Mesothelial cell of epicardium (in vitro differentiated cells): ENCODE measurements around the gene HLA-DOB. TPM values are rescaled to one million over a fixed set of nuclear protein-coding genes. Genes with fewer than 3 reads are reported as not detected.

Experiments used
- DNase-seq, 2 experiments: peaks; one replicate each; pipeline ENCODE4 v3.0.0; 2021; ENCODE audit warnings: low spot score in 2 of 2; ENCODE audit not compliant: unreplicated experiment in 2 of 2
- H3K27ac Mint-ChIP-seq: 2 replicates; pipeline ENCODE4 v1.8.0; 2021; ENCODE audit warnings: mixed read lengths
- H3K27me3 Mint-ChIP-seq: 2 replicates; pipeline ENCODE4 v1.8.0; 2021; ENCODE audit warnings: low read depth, mixed read lengths
- H3K36me3 Mint-ChIP-seq: 2 replicates; pipeline ENCODE4 v1.8.0; 2021; ENCODE audit warnings: mixed read lengths
- H3K4me1 Mint-ChIP-seq: 2 replicates; pipeline ENCODE4 v1.8.0; 2021; ENCODE audit warnings: mixed read lengths
- H3K4me3 Mint-ChIP-seq: 2 replicates; pipeline ENCODE4 v1.8.0; 2021; ENCODE audit warnings: mild to moderate bottlenecking, moderate library complexity, mixed read lengths
- H3K9me3 Mint-ChIP-seq: 2 replicates; pipeline ENCODE4 v1.8.0; 2021; ENCODE audit warnings: mixed read lengths
- total RNA-seq: library from RNA; stranded (reverse); gene quantifications from 3 replicates; pipeline ENCODE4 v1.2.1, GENCODE V29; 2021
- TF ChIP-seq, protein P1 (sequence below): fragments of 200-600 bp; sonication (generic); IDR thresholded peaks from one replicate; pipeline ENCODE4 v1.5.0; 2021; ENCODE audit warnings: antibody characterized with exemption; ENCODE audit not compliant: unreplicated experiment

The HLA-DOB gene
- total RNA-seq, 1 donor from 2014 or later, result 0.45 TPM

DNA sequence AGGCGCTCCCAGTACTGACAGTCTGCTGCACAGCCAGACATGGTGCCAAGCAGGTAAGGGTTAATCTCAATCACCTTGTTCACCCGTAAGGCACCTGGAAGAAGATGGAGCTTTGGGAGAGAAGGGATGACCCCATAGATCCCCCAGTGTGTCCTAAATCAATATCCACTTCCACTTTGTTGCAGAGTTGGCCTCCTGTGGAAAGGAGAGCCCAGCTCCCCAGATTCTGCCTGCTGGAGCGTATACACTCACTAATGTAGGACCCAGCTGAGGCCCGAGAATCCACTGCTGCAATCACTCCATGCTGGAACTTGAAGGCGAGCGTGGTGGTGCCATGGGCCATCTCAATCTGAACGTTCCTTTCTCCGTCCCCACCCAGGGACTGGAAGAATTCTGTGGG, 25.9 kb upstream of the HLA-DOB start:
- peaks cover 8% of the 10 kb centered on the region for H3K36me3 Mint-ChIP-seq
- peak overlapping the region; percentile 93 for H3K4me3 Mint-ChIP-seq

DNA sequence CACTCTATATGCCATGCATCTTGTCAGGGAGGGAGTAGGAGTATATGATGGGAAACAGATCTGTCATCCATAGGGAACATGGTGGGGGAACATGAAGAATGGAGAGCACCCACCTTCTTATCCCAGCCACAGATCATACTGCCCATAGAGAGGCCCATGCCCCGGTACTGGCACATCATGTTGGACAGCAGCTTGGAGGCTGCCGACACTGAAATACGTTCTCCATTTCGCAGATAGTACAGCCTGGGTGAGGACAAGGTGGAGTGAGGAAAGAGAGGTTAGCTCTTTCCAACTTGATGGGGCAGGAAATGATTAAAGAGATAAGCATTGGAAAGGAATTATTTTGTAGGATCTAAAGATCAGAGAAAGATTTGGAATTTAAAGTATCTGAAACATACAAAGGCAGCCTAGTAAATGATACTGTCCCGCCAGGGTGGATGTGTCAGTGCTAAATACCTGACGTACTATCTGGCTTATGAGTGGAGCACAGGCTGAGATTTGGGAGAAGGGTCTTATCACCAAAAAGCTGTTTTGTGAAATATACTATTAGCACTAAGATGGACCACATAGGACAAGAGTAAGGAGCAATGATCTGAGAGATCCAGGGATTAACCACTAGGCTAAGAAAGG, 25.3 kb upstream of the HLA-DOB start:
- no peak for DNase-seq
- H3K36me3 Mint-ChIP-seq, result peaks cover 8% of the 10 kb centered on the region
- no peak overlapping the region for H3K4me3 Mint-ChIP-seq
- no peak overlapping the region for H3K27ac Mint-ChIP-seq
- H3K27me3 Mint-ChIP-seq, result peaks cover 45% of the 10 kb centered on the region
- H3K9me3 Mint-ChIP-seq, result no peaks in the 10 kb centered on the region
- TF ChIP-seq, protein P1, sequence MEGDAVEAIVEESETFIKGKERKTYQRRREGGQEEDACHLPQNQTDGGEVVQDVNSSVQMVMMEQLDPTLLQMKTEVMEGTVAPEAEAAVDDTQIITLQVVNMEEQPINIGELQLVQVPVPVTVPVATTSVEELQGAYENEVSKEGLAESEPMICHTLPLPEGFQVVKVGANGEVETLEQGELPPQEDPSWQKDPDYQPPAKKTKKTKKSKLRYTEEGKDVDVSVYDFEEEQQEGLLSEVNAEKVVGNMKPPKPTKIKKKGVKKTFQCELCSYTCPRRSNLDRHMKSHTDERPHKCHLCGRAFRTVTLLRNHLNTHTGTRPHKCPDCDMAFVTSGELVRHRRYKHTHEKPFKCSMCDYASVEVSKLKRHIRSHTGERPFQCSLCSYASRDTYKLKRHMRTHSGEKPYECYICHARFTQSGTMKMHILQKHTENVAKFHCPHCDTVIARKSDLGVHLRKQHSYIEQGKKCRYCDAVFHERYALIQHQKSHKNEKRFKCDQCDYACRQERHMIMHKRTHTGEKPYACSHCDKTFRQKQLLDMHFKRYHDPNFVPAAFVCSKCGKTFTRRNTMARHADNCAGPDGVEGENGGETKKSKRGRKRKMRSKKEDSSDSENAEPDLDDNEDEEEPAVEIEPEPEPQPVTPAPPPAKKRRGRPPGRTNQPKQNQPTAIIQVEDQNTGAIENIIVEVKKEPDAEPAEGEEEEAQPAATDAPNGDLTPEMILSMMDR, result no peak
- H3K4me1 Mint-ChIP-seq, result peaks cover 16% of the 10 kb centered on the region

More for the DNA sequence above, 25.9 kb upstream of the HLA-DOB start:
- TF ChIP-seq, protein P1, result no peak
- Mint-ChIP-seq H3K27me3 (peaks cover 51% of the 10 kb centered on the region), H3K4me1 (peaks cover 10% of the 10 kb centered on the region), H3K9me3 (no peaks in the 10 kb centered on the region), H3K27ac (no peak overlapping the region)
- DNase-seq, result no peak

DNA sequence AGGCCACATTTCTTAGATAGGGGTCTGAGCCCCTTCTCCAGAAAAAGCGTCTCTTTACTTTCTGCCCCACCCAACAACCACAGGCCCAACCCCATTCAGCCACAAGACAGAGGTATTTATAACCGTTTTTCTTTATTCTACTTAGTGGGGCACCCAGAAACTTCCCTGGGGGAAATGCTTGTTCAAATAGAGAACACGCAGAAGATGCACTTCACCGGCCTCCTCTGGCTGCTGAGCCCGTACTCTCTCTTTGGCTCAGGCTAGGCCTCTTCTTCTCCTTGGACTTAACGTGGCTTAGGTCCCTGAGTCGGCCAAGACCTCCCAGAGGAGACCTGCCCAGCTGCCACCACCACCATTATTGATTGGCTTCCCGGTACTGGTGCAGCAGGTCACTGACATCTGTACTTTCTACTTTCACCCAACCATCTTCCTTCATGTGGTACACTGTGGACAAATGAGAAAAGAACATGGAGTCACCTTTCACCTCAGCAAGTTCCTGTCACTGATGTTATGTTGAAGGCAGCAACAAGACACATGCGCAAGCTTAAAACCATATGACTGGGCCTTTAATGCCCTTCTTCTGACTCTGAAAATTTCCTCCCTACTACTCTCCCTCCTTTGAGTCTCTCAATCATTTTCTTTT, 23.9 kb upstream of the HLA-DOB start:
- TF ChIP-seq, protein P1, result no peak
- H3K4me1 Mint-ChIP-seq, result peaks cover 21% of the 10 kb centered on the region
- H3K27ac Mint-ChIP-seq, result no peak overlapping the region
- DNase-seq, result no peak
- H3K9me3 Mint-ChIP-seq, result no peaks in the 10 kb centered on the region
- H3K27me3 Mint-ChIP-seq, result peaks cover 36% of the 10 kb centered on the region
- H3K36me3 Mint-ChIP-seq, result peaks cover 8% of the 10 kb centered on the region
- H3K4me3 Mint-ChIP-seq, result no peak overlapping the region

DNA sequence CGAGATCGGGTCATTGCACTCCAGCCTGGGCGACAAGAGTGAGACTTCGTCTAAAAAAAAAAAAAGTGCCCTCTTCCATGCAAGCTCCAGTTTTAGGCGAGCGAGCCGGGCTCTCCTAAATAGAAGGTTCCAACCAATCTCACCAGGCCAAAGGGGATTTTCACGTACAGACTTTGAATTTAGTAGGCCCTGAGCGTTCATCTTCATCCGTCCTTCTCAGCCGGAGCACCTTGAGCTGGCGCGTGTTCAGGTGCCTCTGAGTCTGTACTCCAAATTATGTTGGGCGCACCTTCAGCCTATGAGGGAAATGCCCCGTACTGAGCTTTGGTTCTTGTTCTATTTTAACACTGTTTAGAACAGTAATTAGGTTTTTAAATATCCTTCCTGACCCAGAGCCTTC, 22.6 kb upstream of the HLA-DOB start:
- H3K9me3 Mint-ChIP-seq, result no peaks in the 10 kb centered on the region
- peaks cover 12% of the 10 kb centered on the region for H3K36me3 Mint-ChIP-seq
- peaks cover 26% of the 10 kb centered on the region for H3K27me3 Mint-ChIP-seq
- H3K4me1 Mint-ChIP-seq, result peaks cover 17% of the 10 kb centered on the region
- DNase-seq, result no peak
- H3K4me3 Mint-ChIP-seq, result no peak overlapping the region
- TF ChIP-seq, protein P1, result no peak
- H3K27ac Mint-ChIP-seq, result no peak overlapping the region

DNA sequence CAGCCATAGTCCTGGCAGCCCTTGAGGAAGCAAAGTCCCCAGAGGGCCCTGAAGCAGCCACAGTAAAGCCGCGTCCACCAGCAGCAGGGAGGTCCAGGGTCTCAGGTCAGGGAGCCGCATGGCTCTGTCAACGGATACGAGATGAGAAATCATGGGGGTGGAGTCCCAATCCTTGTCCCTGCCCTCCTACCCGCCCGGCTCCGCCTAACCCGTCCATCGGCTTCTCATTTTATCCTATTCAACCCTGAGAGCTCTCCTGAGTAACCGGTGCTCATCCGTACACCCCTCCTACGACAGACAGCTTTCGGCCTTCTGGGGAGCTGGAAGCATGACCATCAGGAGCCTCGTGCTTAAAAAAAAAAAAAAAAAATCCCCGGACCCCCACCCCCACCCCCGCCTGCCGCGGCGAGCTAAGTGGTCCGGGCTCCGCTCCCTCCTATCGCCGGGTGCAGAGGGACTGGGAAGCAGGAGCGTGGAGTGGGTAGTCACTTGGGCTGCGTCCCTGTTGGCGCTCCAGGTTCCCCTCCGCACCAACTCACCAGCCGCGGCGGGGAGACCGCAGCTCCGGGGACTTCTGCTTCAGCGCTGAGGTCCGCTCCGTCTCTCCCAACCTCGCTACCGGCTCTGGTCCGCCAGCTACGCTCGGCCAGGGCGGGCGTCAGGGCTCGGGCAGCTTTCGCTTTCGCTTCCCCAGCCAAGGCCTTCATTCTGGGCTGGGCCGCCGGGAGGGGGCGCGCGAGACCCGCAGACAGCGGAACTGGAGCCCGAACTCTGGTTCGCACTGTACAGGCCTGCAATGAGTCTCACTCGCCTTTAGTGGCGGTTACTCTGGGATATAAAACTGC, 21.5 kb upstream of the HLA-DOB start, which contains the start of gene TAP2:
Gene TAP2, minus strand, starts transcription at position 626 of the 845 bp plus-strand sequence. Its CDS starts 506 bp downstream, at position 120.
- H3K9me3 Mint-ChIP-seq, result no peaks in the 10 kb centered on the region
- peaks cover 17% of the 10 kb centered on the region for H3K27me3 Mint-ChIP-seq

More for the DNA sequence above, 21.5 kb upstream of the HLA-DOB start, which contains the start of gene TAP2:
- Mint-ChIP-seq H3K36me3 (peaks cover 18% of the 10 kb centered on the region), H3K27ac (peak within 1 kb of the TSS; percentile 89), H3K4me1 (peaks cover 11% of the 10 kb centered on the region), H3K4me3 (peak within 1 kb of the TSS; percentile 87)
- TF ChIP-seq, protein P1, result peak; percentile 91
- DNase-seq, result peak; percentile 91 to 100
